Astrocyte of the spinal cord (primary cell): Measurements from ENCODE around the gene OR6F1.

Experiments used
- DNase-seq: peaks from one replicate; pipeline ENCODE4 v3.0.0; 2011; ENCODE audit warnings: low read depth, low spot score
- H3K4me3 ChIP-seq: 2 replicates; pipeline ENCODE4 v1.5.1; 2011; ENCODE audit warnings: low read depth, mild to moderate bottlenecking, low read length, moderate library complexity
- CTCF ChIP-seq: IDR thresholded peaks from 2 replicates; pipeline ENCODE4 v1.5.1; 2012; ENCODE audit warnings: low read depth, mild to moderate bottlenecking, low read length, inconsistent platforms
- in situ Hi-C: cut with HindIII; loops from 2 replicates; pipeline ENCODE4 v1.10.0; 2017; ENCODE audit warnings: low sequenced_read_pairs

Gene OR6F1

GRCh38 chr1:247681288-247681897 is 35.1 kb downstream of the OR6F1 start:
- TF ChIP-seq CTCF, result peak; percentile 67
- in situ Hi-C loops, result no loop called here
- DNase-seq, result peak; percentile 57
- H3K4me3 ChIP-seq, result no peak overlapping the region

- in situ Hi-C loops, result no loop called here
Measured at GRCh38 chr1:247680171-247680570, 36.3 kb downstream of the OR6F1 start.

GRCh38 chr1:247679639-247680038 is 36.8 kb downstream of the OR6F1 start, which contains the start of gene OR13G1:
Gene OR13G1, minus strand, starts transcription at chr1:247679739. Its CDS starts 6,698 bp downstream, at chr1:247673041.
- DNase-seq, result no peak
- in situ Hi-C loops, result no loop called here
- no peak within 1 kb of the TSS for H3K4me3 ChIP-seq
- no peak for TF ChIP-seq CTCF

More at GRCh38 chr1:247680171-247680570, 36.3 kb downstream of the OR6F1 start:
- no peak for DNase-seq
- TF ChIP-seq CTCF, result no peak
- H3K4me3 ChIP-seq, result no peak overlapping the region

GRCh38 chr1:247669225-247669624 is 47.2 kb downstream of the OR6F1 start:
- H3K4me3 ChIP-seq, result no peak overlapping the region
- TF ChIP-seq CTCF, result no peak
- DNase-seq, result no peak
- in situ Hi-C loops, result no loop called here
